A673 (cell line): ENCODE results near the gene PIK3IP1.

Source experiments
- EZH2 ChIP-seq: fragments of 200-600 bp; sonication (generic); IDR thresholded peaks from 2 replicates; pipeline ENCODE4 v1.6.1; 2017; ENCODE audit warnings: borderline replicate concordance, low read depth, mild to moderate bottlenecking, mixed read lengths, antibody characterized with exemption, low read length; ENCODE audit not compliant: poor library complexity, severe bottlenecking
- TF ChIP-seq, protein P1 (sequence below): fragments of 300-800, 200-600 bp; sonication (generic); conservative IDR thresholded peaks from 2 replicates; pipeline ENCODE4 v1.5.1; 2017; ENCODE audit warnings: low read depth, mild to moderate bottlenecking, antibody characterized with exemption, low read length, moderate library complexity, mixed read lengths

DNA sequence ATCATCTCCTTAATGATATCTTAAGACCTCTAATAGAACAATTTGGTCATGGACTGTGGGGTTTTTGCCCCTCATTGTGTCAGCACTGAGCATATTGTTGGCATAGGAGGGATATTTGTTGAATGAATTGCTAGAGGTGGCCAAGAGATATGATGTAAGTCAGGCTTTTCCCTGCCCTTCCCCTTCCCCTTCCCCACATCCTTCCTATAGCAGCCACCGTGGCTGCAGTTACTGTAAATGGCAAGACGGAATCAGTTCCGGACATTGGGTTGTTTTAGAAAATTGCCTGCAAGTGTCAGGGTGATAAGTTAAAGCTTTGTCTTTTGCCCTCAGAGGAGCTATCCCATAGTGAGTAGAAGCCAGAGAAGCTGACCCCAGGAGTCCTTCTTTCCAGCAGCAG lies 57.2 kb downstream of the PIK3IP1 start:
- TF ChIP-seq, protein P1, sequence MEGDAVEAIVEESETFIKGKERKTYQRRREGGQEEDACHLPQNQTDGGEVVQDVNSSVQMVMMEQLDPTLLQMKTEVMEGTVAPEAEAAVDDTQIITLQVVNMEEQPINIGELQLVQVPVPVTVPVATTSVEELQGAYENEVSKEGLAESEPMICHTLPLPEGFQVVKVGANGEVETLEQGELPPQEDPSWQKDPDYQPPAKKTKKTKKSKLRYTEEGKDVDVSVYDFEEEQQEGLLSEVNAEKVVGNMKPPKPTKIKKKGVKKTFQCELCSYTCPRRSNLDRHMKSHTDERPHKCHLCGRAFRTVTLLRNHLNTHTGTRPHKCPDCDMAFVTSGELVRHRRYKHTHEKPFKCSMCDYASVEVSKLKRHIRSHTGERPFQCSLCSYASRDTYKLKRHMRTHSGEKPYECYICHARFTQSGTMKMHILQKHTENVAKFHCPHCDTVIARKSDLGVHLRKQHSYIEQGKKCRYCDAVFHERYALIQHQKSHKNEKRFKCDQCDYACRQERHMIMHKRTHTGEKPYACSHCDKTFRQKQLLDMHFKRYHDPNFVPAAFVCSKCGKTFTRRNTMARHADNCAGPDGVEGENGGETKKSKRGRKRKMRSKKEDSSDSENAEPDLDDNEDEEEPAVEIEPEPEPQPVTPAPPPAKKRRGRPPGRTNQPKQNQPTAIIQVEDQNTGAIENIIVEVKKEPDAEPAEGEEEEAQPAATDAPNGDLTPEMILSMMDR: no peak
- TF ChIP-seq EZH2: no peak
